Neural progenitor cell (in vitro differentiated cells): ENCODE results near the gene CCNL2.

Experiments used
- EZH2 ChIP-seq: fragments of 200-600 bp; sonication (generic); IDR thresholded peaks from 2 replicates; pipeline ENCODE4 v1.6.1; 2017; ENCODE audit warnings: antibody characterized with exemption, mild to moderate bottlenecking, moderate library complexity
- TF ChIP-seq, protein P1 (sequence below): fragments of 200-600 bp; sonication (generic); IDR thresholded peaks from 2 replicates; pipeline ENCODE4 v1.5.1; 2017; ENCODE audit warnings: antibody characterized with exemption, mild to moderate bottlenecking

DNA sequence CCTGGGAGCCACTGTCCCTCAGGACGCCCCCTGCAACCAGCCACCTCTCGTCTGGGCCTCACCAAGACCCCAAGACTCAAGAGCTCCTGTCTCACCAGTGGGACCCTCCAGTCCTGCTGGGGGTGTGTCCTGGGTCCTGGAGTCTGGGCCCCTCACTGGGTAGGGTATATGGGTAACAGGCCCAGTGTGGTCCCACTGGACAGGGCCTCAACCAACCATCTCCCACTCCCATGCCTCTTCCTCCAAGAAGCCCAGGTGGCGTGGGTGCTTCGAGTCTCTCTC lies 35.6 kb upstream of the CCNL2 start:
- TF ChIP-seq, protein P1, sequence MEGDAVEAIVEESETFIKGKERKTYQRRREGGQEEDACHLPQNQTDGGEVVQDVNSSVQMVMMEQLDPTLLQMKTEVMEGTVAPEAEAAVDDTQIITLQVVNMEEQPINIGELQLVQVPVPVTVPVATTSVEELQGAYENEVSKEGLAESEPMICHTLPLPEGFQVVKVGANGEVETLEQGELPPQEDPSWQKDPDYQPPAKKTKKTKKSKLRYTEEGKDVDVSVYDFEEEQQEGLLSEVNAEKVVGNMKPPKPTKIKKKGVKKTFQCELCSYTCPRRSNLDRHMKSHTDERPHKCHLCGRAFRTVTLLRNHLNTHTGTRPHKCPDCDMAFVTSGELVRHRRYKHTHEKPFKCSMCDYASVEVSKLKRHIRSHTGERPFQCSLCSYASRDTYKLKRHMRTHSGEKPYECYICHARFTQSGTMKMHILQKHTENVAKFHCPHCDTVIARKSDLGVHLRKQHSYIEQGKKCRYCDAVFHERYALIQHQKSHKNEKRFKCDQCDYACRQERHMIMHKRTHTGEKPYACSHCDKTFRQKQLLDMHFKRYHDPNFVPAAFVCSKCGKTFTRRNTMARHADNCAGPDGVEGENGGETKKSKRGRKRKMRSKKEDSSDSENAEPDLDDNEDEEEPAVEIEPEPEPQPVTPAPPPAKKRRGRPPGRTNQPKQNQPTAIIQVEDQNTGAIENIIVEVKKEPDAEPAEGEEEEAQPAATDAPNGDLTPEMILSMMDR = no peak
- TF ChIP-seq EZH2 = no peak
